ENCODE data around the gene ATF6. TPM values are rescaled to one million over a fixed set of nuclear protein-coding genes. Genes with fewer than 3 reads are reported as not detected.

The ATF6 gene
- total RNA-seq, 1 experiment from 2014 or later = 10.6 TPM

GRCh38 chr1:161952607-161953172 is 186.6 kb downstream of the ATF6 start:
- no peaks in the 10 kb centered on the region for H3K27me3 Mint-ChIP-seq (ENCODE audit: low read depth)
- H3K27ac Mint-ChIP-seq = no peak overlapping the region
- ChIA-PET CTCF (interaction anchor here (1.1 kb wide), 1 partner anchor 84 kb away, joined by 3 read pairs; no protein-coding TSS in a partner anchor), POLR2A (no interaction called here)
- ATAC-seq (no peak), DNase-seq (ENCODE audit: low spot score) (no peak)
- peaks cover 6% of the 10 kb centered on the region for H3K4me1 Mint-ChIP-seq
- no peak overlapping the region for H3K4me3 Mint-ChIP-seq
- TF ChIP-seq NR1H2 (CRISPR knock-in tag; IDR thresholded peaks at IDR 0.05) (no peak), RORB (CRISPR knock-in tag; IDR thresholded peaks at IDR 0.05) (no peak), MYBL2 (CRISPR knock-in tag; IDR thresholded peaks at IDR 0.05) (no peak), FOXJ3 (CRISPR knock-in tag; IDR thresholded peaks at IDR 0.05; ENCODE audit: borderline replicate concordance) (no peak), CREM (CRISPR knock-in tag; IDR thresholded peaks at IDR 0.05) (no peak), ZNF121 (CRISPR knock-in tag; IDR thresholded peaks at IDR 0.05) (no peak), IRF2 (CRISPR knock-in tag; IDR thresholded peaks at IDR 0.05; ENCODE audit: borderline replicate concordance, low read depth) (no peak), TEAD4 (CRISPR knock-in tag; IDR thresholded peaks at IDR 0.05) (no peak), ZNF263 (CRISPR knock-in tag; IDR thresholded peaks at IDR 0.05; ENCODE audit: low read depth) (no peak), EMX1 (CRISPR knock-in tag; IDR thresholded peaks at IDR 0.05) (no peak)
- H3K36me3 Mint-ChIP-seq = no peaks in the 10 kb centered on the region
- no peaks in the 10 kb centered on the region for H3K9me3 Mint-ChIP-seq

DNA sequence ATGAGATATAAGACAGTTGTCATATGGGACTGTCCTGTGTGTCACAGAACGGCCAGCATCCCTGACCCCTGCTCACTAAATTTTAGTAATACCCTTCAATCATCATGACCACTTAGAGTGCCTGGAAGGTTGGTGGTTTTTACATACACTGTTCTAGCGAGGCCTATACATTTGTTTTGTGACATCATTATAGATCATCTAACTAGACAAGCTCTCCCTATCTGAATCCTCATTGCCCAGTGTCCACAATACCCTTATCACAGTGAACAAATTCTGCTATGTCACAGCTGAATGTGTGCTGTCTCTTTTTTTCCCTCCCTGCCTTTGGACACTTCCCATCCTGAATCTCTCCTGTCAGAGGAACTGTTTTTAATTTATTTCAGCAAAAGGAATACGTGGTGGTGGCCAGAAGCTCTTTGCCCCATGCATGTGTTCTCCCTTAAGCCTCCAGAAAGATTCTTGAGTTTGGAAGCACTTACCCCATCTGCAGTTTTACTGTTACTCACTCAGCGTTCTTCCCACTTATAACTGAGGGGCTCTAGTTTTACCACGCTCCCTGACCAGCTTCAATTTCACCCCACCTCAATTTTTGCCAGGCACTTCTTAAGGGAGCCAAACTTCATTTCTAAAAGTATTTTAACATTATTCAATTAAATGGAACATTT is 187.3 kb downstream of the ATF6 start:
- no peak for ATAC-seq

DNA sequence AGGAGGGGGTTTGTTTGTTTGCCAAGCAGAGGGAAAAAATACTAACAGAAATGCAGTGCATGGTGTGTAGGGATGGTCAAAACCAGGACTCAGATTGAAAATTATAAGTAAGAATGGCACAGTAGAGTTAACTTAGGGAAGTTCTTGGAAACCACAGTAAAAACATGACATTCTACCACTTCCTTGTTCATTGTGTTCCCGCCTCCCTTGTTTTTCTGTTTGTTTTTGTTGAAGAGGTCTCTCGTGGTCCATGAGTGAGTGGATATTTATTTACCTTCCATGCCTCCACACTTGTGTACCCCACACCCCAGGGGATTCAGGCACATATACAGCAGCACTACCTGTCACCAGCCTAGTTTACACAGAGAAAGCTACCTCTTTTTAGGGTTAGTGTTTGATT is 187.9 kb downstream of the ATF6 start:
- TF ChIP-seq FOXP1 (CRISPR knock-in tag; IDR thresholded peaks at IDR 0.05; ENCODE audit: borderline replicate concordance) = no peak
- Mint-ChIP-seq H3K4me3 (no peak overlapping the region), H3K9me3 (no peaks in the 10 kb centered on the region), H3K36me3 (peaks cover 2% of the 10 kb centered on the region; the same call in 1 of the 2 replicates), H3K27ac (no peak overlapping the region), H3K27me3 (ENCODE audit: low read depth) (no peaks in the 10 kb centered on the region), H3K4me1 (peaks cover 6% of the 10 kb centered on the region)
- DNase-seq (ENCODE audit: low spot score) (no peak), ATAC-seq (no peak)
- CTCF ChIA-PET = interaction anchor here (0.7 kb wide), 1 partner anchor 83 kb away, joined by 4 read pairs; no protein-coding TSS in a partner anchor
- POLR2A ChIA-PET = no interaction called here

More for the DNA sequence above, 187.3 kb downstream of the ATF6 start:
- ChIA-PET CTCF (interaction anchor here (0.7 to 1.1 kb wide), 2 partner anchors 84 kb away, joined by 3 to 4 read pairs; no protein-coding TSS in a partner anchor), POLR2A (no interaction called here)
- no peaks in the 10 kb centered on the region for H3K27me3 Mint-ChIP-seq (ENCODE audit: low read depth)
- H3K9me3 Mint-ChIP-seq = no peaks in the 10 kb centered on the region
- no peak overlapping the region for H3K27ac Mint-ChIP-seq
- TF ChIP-seq MXD4 (CRISPR knock-in tag; IDR thresholded peaks at IDR 0.05; ENCODE audit: borderline replicate concordance) = no peak
- H3K4me3 Mint-ChIP-seq = no peak overlapping the region
- peaks cover 6% of the 10 kb centered on the region for H3K4me1 Mint-ChIP-seq
- no peak for DNase-seq (ENCODE audit: low spot score)
- no peaks in the 10 kb centered on the region for H3K36me3 Mint-ChIP-seq

GRCh38 chr1:161954466-161954865 is 188.3 kb downstream of the ATF6 start:
- ATAC-seq = no peak
- ChIA-PET CTCF (interaction anchor here (0.7 kb wide), 1 partner anchor 83 kb away, joined by 4 read pairs; no protein-coding TSS in a partner anchor), POLR2A (no interaction called here)
- TF ChIP-seq ETV6 (CRISPR knock-in tag; IDR thresholded peaks at IDR 0.05) (no peak), SP1 (CRISPR knock-in tag; conservative IDR thresholded peaks at IDR 0.05) (no peak), FOXK1 (CRISPR knock-in tag; IDR thresholded peaks at IDR 0.05) (no peak), GTF2I (CRISPR knock-in tag; conservative IDR thresholded peaks at IDR 0.05) (no peak), NR3C1 (CRISPR knock-in tag; conservative IDR thresholded peaks at IDR 0.05; ENCODE audit: low read depth) (no peak), PRRX2 (CRISPR knock-in tag; IDR thresholded peaks at IDR 0.05) (no peak), CDX4 (CRISPR knock-in tag; IDR thresholded peaks at IDR 0.05; ENCODE audit: borderline replicate concordance) (no peak), HMGXB4 (CRISPR knock-in tag; IDR thresholded peaks at IDR 0.05) (no peak)
- TF ChIP-seq, protein P1, sequence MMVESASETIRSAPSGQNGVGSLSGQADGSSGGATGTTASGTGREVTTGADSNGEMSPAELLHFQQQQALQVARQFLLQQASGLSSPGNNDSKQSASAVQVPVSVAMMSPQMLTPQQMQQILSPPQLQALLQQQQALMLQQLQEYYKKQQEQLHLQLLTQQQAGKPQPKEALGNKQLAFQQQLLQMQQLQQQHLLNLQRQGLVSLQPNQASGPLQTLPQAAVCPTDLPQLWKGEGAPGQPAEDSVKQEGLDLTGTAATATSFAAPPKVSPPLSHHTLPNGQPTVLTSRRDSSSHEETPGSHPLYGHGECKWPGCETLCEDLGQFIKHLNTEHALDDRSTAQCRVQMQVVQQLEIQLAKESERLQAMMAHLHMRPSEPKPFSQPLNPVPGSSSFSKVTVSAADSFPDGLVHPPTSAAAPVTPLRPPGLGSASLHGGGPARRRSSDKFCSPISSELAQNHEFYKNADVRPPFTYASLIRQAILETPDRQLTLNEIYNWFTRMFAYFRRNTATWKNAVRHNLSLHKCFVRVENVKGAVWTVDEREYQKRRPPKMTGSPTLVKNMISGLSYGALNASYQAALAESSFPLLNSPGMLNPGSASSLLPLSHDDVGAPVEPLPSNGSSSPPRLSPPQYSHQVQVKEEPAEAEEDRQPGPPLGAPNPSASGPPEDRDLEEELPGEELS (CRISPR knock-in tag; IDR thresholded peaks at IDR 0.05) = no peak
- TF ChIP-seq, protein P2, sequence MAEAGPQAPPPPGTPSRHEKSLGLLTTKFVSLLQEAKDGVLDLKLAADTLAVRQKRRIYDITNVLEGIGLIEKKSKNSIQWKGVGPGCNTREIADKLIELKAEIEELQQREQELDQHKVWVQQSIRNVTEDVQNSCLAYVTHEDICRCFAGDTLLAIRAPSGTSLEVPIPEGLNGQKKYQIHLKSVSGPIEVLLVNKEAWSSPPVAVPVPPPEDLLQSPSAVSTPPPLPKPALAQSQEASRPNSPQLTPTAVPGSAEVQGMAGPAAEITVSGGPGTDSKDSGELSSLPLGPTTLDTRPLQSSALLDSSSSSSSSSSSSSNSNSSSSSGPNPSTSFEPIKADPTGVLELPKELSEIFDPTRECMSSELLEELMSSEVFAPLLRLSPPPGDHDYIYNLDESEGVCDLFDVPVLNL (CRISPR knock-in tag; IDR thresholded peaks at IDR 0.05; ENCODE audit: borderline replicate concordance, low read depth) = no peak

More at GRCh38 chr1:161954466-161954865, 188.3 kb downstream of the ATF6 start:
- Mint-ChIP-seq H3K4me3 (no peak overlapping the region), H3K36me3 (peaks cover 2% of the 10 kb centered on the region; the same call in 1 of the 2 replicates), H3K27ac (no peak overlapping the region), H3K4me1 (peaks cover 6% of the 10 kb centered on the region), H3K9me3 (no peaks in the 10 kb centered on the region), H3K27me3 (ENCODE audit: low read depth) (no peaks in the 10 kb centered on the region)
- no peak for DNase-seq (ENCODE audit: low spot score)

Data from WTC11 (cell line).